ENCODE results near the gene NSUN2. TPM values are rescaled to one million over a fixed set of nuclear protein-coding genes. Genes with fewer than 3 reads are reported as not detected.

NSUN2 gene
- total RNA-seq, 2 donors from 2014 or later = 21.2 to 21.4 TPM

GRCh38 chr5:6667648-6668047, 34.8 kb upstream of the NSUN2 start:
- H3K4me3 ChIP-seq = no peak overlapping the region
- H3K27me3 ChIP-seq = no peaks in the 10 kb centered on the region
- DNase-seq (ENCODE audit: low spot score) = no peak
- TF ChIP-seq, protein P1, sequence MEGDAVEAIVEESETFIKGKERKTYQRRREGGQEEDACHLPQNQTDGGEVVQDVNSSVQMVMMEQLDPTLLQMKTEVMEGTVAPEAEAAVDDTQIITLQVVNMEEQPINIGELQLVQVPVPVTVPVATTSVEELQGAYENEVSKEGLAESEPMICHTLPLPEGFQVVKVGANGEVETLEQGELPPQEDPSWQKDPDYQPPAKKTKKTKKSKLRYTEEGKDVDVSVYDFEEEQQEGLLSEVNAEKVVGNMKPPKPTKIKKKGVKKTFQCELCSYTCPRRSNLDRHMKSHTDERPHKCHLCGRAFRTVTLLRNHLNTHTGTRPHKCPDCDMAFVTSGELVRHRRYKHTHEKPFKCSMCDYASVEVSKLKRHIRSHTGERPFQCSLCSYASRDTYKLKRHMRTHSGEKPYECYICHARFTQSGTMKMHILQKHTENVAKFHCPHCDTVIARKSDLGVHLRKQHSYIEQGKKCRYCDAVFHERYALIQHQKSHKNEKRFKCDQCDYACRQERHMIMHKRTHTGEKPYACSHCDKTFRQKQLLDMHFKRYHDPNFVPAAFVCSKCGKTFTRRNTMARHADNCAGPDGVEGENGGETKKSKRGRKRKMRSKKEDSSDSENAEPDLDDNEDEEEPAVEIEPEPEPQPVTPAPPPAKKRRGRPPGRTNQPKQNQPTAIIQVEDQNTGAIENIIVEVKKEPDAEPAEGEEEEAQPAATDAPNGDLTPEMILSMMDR (IDR thresholded peaks at IDR 0.05) = no peak
- no peaks in the 10 kb centered on the region for H3K4me1 ChIP-seq
- peaks cover 0 to under 1% of the 10 kb centered on the region in 2 donors for H3K9me3 ChIP-seq
- no peak overlapping the region for H3K27ac ChIP-seq
- no peaks in the 10 kb centered on the region for H3K36me3 ChIP-seq

GRCh38 chr5:6666762-6667161, 33.9 kb upstream of the NSUN2 start:
- no peaks in the 10 kb centered on the region for H3K36me3 ChIP-seq
- no peaks in the 10 kb centered on the region for H3K4me1 ChIP-seq
- no peaks in the 10 kb centered on the region for H3K27me3 ChIP-seq
- no peak for DNase-seq (ENCODE audit: low spot score)
- no peak overlapping the region for H3K4me3 ChIP-seq
- TF ChIP-seq, protein P1 (IDR thresholded peaks at IDR 0.05) = no peak
- H3K27ac ChIP-seq = no peak overlapping the region
- no peaks in the 10 kb centered on the region for H3K9me3 ChIP-seq

- Histone ChIP-seq H3K27me3 (no peaks in the 10 kb centered on the region), H3K4me1 (no peaks in the 10 kb centered on the region), H3K9me3 (peaks cover 0 to 20% of the 10 kb centered on the region in 2 donors), H3K4me3 (no peak overlapping the region), H3K27ac (no peak overlapping the region), H3K36me3 (peaks cover 24% of the 10 kb centered on the region)
- TF ChIP-seq, protein P1 (IDR thresholded peaks at IDR 0.05) = no peak
- DNase-seq (ENCODE audit: low spot score) = no peak
Measured at GRCh38 chr5:6660688-6661087, 27.8 kb upstream of the NSUN2 start.

- DNase-seq (ENCODE audit: low spot score) = no peak
- TF ChIP-seq, protein P1 (IDR thresholded peaks at IDR 0.05) = no peak
- no peak overlapping the region for H3K4me3 ChIP-seq
- no peak overlapping the region for H3K27ac ChIP-seq
- no peaks in the 10 kb centered on the region for H3K4me1 ChIP-seq
- H3K27me3 ChIP-seq = no peaks in the 10 kb centered on the region
- H3K9me3 ChIP-seq = peaks cover 0 to 24% of the 10 kb centered on the region in 2 donors
- H3K36me3 ChIP-seq = peaks cover 24% of the 10 kb centered on the region
Measured at GRCh38 chr5:6659941-6660684, 27.3 kb upstream of the NSUN2 start.

GRCh38 chr5:6656680-6657079, 23.8 kb upstream of the NSUN2 start:
- Histone ChIP-seq H3K4me3 (no peak overlapping the region), H3K27me3 (no peaks in the 10 kb centered on the region), H3K27ac (no peak overlapping the region), H3K9me3 (peaks cover 0 to 24% of the 10 kb centered on the region in 2 donors), H3K36me3 (peaks cover 24% of the 10 kb centered on the region), H3K4me1 (no peaks in the 10 kb centered on the region)
- no peak for DNase-seq (ENCODE audit: low spot score)
- TF ChIP-seq, protein P1 (IDR thresholded peaks at IDR 0.05) = no peak

GRCh38 chr5:6655432-6655831, 22.6 kb upstream of the NSUN2 start:
- TF ChIP-seq, protein P1 (IDR thresholded peaks at IDR 0.05) = no peak
- Histone ChIP-seq H3K27ac (no peak overlapping the region), H3K27me3 (no peaks in the 10 kb centered on the region), H3K4me3 (no peak overlapping the region), H3K4me1 (no peaks in the 10 kb centered on the region), H3K36me3 (peaks cover 24% of the 10 kb centered on the region), H3K9me3 (peaks cover 0 to 24% of the 10 kb centered on the region in 2 donors)
- no peak for DNase-seq (ENCODE audit: low spot score)
